A549 (cell line): ENCODE measurements around the gene RIMS4. TPM values are rescaled to one million over a fixed set of nuclear protein-coding genes. Genes with fewer than 3 reads are reported as not detected.
A peak's percentile ranks its signal among the peaks of the same experiment; 100 is the strongest.

Experiments
- ATAC-seq, 2 experiments: fragments of 200-7000 bp in 1 of 2; fragments of >200 bp in 1 of 2; cut with Nextera tagmentation in 1 of 2; cut with Tn5 transposase in 1 of 2; 3 replicates each; pipeline versions ENCODE4 v1.8.0 to v1.9.1; 2018 to 2020; ENCODE audit warnings: mild to moderate bottlenecking in 1 of 2, moderate library complexity in 1 of 2
- CTCF ChIA-PET: fragments of 300-600 bp; sonication (Branson Sonifier 250); formaldehyde crosslinking; extraction: SDS; loops from one replicate; lab custom pipeline; 2021; ENCODE audit warnings: antibody characterized with exemption, inconsistent platforms; lab: Yijun Ruan, JAX
- POLR2A ChIA-PET: fragments of 350-600 bp; formaldehyde crosslinking; extraction: SDS; loops from one replicate; lab custom pipeline; 2021; ENCODE audit warnings: antibody characterized with exemption, inconsistent platforms; lab: Yijun Ruan, JAX
- DNase-seq, 2 experiments: peaks; one replicate each; pipeline versions ENCODE4 v3.0.0 to v3.0.0-alpha.2; 2011 to 2016; ENCODE audit warnings: low read depth in 1 of 2, low spot score in 1 of 2
- FAIRE-seq: peaks from 2 replicates; lab custom pipeline; 2011; peaks lifted over from hg19 to GRCh38; lab: Jason Lieb, UNC
- H3K27ac ChIP-seq, 2 experiments: fragments of >200 bp; sonication (Bioruptor Twin); formaldehyde crosslinking; 3 replicates each; pipeline ENCODE4 v1.5.1; 2016 to 2017
- H3K4me1 ChIP-seq: fragments of >200 bp; sonication (Bioruptor Twin); formaldehyde crosslinking; 3 replicates; pipeline ENCODE4 v1.6.1; 2016
- H3K4me2 ChIP-seq: fragments of >200 bp; sonication (Bioruptor Twin); formaldehyde crosslinking; 3 replicates; pipeline ENCODE4 v1.6.1; 2016
- H3K4me3 ChIP-seq: fragments of >200 bp; sonication (Bioruptor Twin); formaldehyde crosslinking; 3 replicates; pipeline ENCODE4 v1.5.1; 2016
- H3K9me3 ChIP-seq: fragments of >200 bp; sonication (Bioruptor Twin); formaldehyde crosslinking; 3 replicates; pipeline ENCODE4 v1.6.1; 2016
- CEBPB ChIP-seq, 2 experiments: fragments of >200 bp in 1 of 2; sonication (Bioruptor Twin) in 1 of 2; formaldehyde crosslinking in 1 of 2; IDR thresholded peaks; 2 replicates each; pipeline ENCODE4 v1.6.1; 2012 to 2016
- CHD4 ChIP-seq: fragments of 200-600 bp; sonication (generic); IDR thresholded peaks from 2 replicates; pipeline ENCODE4 v1.6.1; 2016; ENCODE audit warnings: antibody characterized with exemption, mild to moderate bottlenecking, borderline replicate concordance
- ESRRA ChIP-seq: fragments of 150-350 bp; IDR thresholded peaks from 2 replicates; pipeline ENCODE4 v1.6.1; 2014; ENCODE audit warnings: mild to moderate bottlenecking, low read length, borderline replicate concordance
- FOSB ChIP-seq: fragments of 250-450 bp; sonication (Bioruptor Pico); IDR thresholded peaks from 2 replicates; pipeline ENCODE4 v1.5.0; 2020; ENCODE audit warnings: mild to moderate bottlenecking, moderate library complexity
- FOXS1 ChIP-seq: fragments of 250-450 bp; sonication (Bioruptor Pico); IDR thresholded peaks from 2 replicates; pipeline ENCODE4 v1.5.0; 2020; ENCODE audit warnings: mild to moderate bottlenecking, moderate library complexity
- GATA3 ChIP-seq: IDR thresholded peaks from 2 replicates; pipeline ENCODE4 v1.6.1; 2012; ENCODE audit warnings: borderline replicate concordance
- HOXB13 ChIP-seq: fragments of 250-450 bp; sonication (Bioruptor Pico); IDR thresholded peaks from 2 replicates; pipeline ENCODE4 v1.5.0; 2020; ENCODE audit warnings: low read depth, mild to moderate bottlenecking, moderate library complexity
- HOXB5 ChIP-seq: fragments of 250-450 bp; sonication (Bioruptor Pico); IDR thresholded peaks from 2 replicates; pipeline ENCODE4 v1.5.0; 2020; ENCODE audit warnings: mild to moderate bottlenecking, moderate library complexity
- JUN ChIP-seq, 2 experiments: fragments of >200 bp; sonication (Bioruptor Twin); formaldehyde crosslinking; IDR thresholded peaks; 2 replicates in 1 of 2; 3 replicates in 1 of 2; pipeline ENCODE4 v1.6.1; 2016 to 2017
- MAFK ChIP-seq: fragments of 450-650 bp; IDR thresholded peaks from 2 replicates; pipeline ENCODE4 v1.6.1; 2014; ENCODE audit not compliant: partially characterized antibody
- MAZ ChIP-seq: fragments of 150-350 bp; IDR thresholded peaks from 2 replicates; pipeline ENCODE4 v1.6.1; 2014; ENCODE audit warnings: antibody characterized with exemption, low read depth, low read length, borderline replicate concordance
- NPAS2 ChIP-seq: fragments of 250-450 bp; sonication (Bioruptor Pico); IDR thresholded peaks from 2 replicates; pipeline ENCODE4 v1.8.0; 2022; ENCODE audit warnings: mild to moderate bottlenecking, moderate library complexity, borderline replicate concordance
- NR3C1 ChIP-seq: fragments of >200 bp; sonication (Bioruptor Twin); formaldehyde crosslinking; IDR thresholded peaks from 3 replicates; pipeline ENCODE4 v1.6.1; 2017
- POLR2A ChIP-seq: IDR thresholded peaks from 2 replicates; pipeline ENCODE4 v1.6.1; 2012; ENCODE audit warnings: mild to moderate bottlenecking, low read length
- RARB ChIP-seq: fragments of 250-450 bp; sonication (Bioruptor Pico); IDR thresholded peaks from 2 replicates; pipeline ENCODE4 v1.8.0; 2021; ENCODE audit warnings: mild to moderate bottlenecking, moderate library complexity
- RCOR1 ChIP-seq: fragments of 150-350 bp; IDR thresholded peaks from 2 replicates; pipeline ENCODE4 v1.6.1; 2014; ENCODE audit warnings: antibody characterized with exemption, low read length, low read depth
- RFX5 ChIP-seq: fragments of 450-650 bp; IDR thresholded peaks from 2 replicates; pipeline ENCODE4 v1.7.1; 2014; ENCODE audit warnings: antibody characterized with exemption, mild to moderate bottlenecking, moderate library complexity
- SMC3 ChIP-seq: fragments of >200 bp; sonication (Bioruptor Twin); formaldehyde crosslinking; IDR thresholded peaks from 3 replicates; pipeline ENCODE4 v1.6.1; 2018; ENCODE audit warnings: inconsistent platforms
- TP53 ChIP-seq: fragments of 250-450 bp; sonication (Bioruptor Pico); IDR thresholded peaks from 2 replicates; pipeline ENCODE4 v1.5.0; 2021; ENCODE audit warnings: mild to moderate bottlenecking, moderate library complexity
- ZC3H11A ChIP-seq: fragments of 450-650 bp; IDR thresholded peaks from 2 replicates; pipeline ENCODE4 v1.6.1; 2014; ENCODE audit warnings: antibody characterized with exemption, mild to moderate bottlenecking
- ZNF302 ChIP-seq: fragments of 250-450 bp; sonication (Bioruptor Pico); IDR thresholded peaks from 2 replicates; pipeline ENCODE4 v1.9.0; 2021; ENCODE audit warnings: inconsistent platforms, mild to moderate bottlenecking, moderate library complexity
- ZSCAN20 ChIP-seq: fragments of 250-450 bp; sonication (Bioruptor Pico); IDR thresholded peaks from 2 replicates; pipeline ENCODE4 v1.8.0; 2022; ENCODE audit warnings: mild to moderate bottlenecking, moderate library complexity
- WGBS: methylation state at CpG from one replicate; pipeline ENCODE4 v1.1.6; 2017; ENCODE audit errors: missing lambda C conversion rate; 5-methylcytosine and 5-hydroxymethylcytosine counted together
- polyA plus RNA-seq, 4 experiments: library from polyadenylated mRNA; depleted of rRNA in 3 of 4; stranded (reverse); fragments of >200 nt; fragmentation: RNase III in 1 of 4; extraction: RNeasy Plus Mini Kit Qiagen cat#74134 plus additional on column Dnase treatment in 1 of 4; gene quantifications; 2 replicates in 3 of 4; 3 replicates in 1 of 4; pipeline ENCODE4 v1.2.3, GENCODE V29; 2011 to 2017
- TF ChIP-seq, protein P1 (sequence below): fragments of 450-650 bp; IDR thresholded peaks from 2 replicates; pipeline ENCODE4 v1.6.1; 2014; ENCODE audit warnings: antibody characterized with exemption
- TF ChIP-seq, protein P2 (sequence below): IDR thresholded peaks from 2 replicates; pipeline ENCODE4 v1.6.1; 2012; ENCODE audit warnings: low read depth, borderline replicate concordance
- TF ChIP-seq, protein P3 (sequence below): fragments of >200 bp; sonication (Bioruptor Twin); formaldehyde crosslinking; IDR thresholded peaks from 3 replicates; pipeline ENCODE4 v1.6.1; 2016

The RIMS4 gene
- polyA plus RNA-seq, 2 of the 4 experiments (the other 2 are of a cell fraction): 0.39 to 1.3 TPM

DNA sequence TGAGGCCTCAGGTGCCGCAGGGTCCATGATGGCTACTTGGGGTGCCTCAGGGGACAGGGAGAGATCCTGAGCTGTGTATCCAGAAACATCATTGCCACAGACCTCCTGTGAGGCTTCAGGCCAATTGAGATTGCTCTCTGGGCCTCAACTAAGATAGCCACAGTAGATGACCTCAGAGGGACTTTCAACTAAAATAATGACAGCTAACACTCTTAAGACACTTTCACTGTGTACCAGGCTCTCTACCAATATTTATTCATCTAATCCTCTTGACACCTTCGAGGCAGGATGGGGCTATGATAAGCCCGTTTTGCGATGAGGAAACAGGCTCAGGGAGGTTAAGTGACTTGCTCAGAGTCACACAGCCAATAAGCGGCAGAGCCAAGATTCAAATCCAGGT, 10.7 kb downstream of the RIMS4 start:
- TF ChIP-seq, protein P1, sequence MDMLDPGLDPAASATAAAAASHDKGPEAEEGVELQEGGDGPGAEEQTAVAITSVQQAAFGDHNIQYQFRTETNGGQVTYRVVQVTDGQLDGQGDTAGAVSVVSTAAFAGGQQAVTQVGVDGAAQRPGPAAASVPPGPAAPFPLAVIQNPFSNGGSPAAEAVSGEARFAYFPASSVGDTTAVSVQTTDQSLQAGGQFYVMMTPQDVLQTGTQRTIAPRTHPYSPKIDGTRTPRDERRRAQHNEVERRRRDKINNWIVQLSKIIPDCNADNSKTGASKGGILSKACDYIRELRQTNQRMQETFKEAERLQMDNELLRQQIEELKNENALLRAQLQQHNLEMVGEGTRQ: no peak
- TF ChIP-seq MAFK: no peak
- no peak for TF ChIP-seq SMC3
- no peak for TF ChIP-seq ESRRA
- no peak for TF ChIP-seq GATA3
- TF ChIP-seq CEBPB (IDR thresholded peaks at IDR 0.05): no peak
- TF ChIP-seq, protein P2, sequence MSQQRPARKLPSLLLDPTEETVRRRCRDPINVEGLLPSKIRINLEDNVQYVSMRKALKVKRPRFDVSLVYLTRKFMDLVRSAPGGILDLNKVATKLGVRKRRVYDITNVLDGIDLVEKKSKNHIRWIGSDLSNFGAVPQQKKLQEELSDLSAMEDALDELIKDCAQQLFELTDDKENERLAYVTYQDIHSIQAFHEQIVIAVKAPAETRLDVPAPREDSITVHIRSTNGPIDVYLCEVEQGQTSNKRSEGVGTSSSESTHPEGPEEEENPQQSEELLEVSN: no peak
- no peak for TF ChIP-seq POLR2A
- no peak for TF ChIP-seq ZSCAN20 (CRISPR knock-in tag)
- TF ChIP-seq TP53 (CRISPR knock-in tag): no peak
- TF ChIP-seq FOXS1 (CRISPR knock-in tag): no peak
- no peak for TF ChIP-seq RCOR1
- TF ChIP-seq NPAS2 (CRISPR knock-in tag): no peak
- DNase-seq: no peak
- no peak overlapping the region for H3K27ac ChIP-seq
- ChIA-PET CTCF (interaction anchor here (1.1 to 1.2 kb wide), 2 partner anchors 52 to 67 kb away, joined by 5 to 6 read pairs; no protein-coding TSS in a partner anchor), POLR2A (no interaction called here)
- H3K4me3 ChIP-seq: no peak overlapping the region
- FAIRE-seq: no peak
- H3K4me1 ChIP-seq: no peaks in the 10 kb centered on the region
- no peak overlapping the region for H3K4me2 ChIP-seq
- ATAC-seq: no peak
- H3K9me3 ChIP-seq: no peaks in the 10 kb centered on the region
- WGBS: 69% methylated on average over 5 of the region's 5 CpGs

DNA sequence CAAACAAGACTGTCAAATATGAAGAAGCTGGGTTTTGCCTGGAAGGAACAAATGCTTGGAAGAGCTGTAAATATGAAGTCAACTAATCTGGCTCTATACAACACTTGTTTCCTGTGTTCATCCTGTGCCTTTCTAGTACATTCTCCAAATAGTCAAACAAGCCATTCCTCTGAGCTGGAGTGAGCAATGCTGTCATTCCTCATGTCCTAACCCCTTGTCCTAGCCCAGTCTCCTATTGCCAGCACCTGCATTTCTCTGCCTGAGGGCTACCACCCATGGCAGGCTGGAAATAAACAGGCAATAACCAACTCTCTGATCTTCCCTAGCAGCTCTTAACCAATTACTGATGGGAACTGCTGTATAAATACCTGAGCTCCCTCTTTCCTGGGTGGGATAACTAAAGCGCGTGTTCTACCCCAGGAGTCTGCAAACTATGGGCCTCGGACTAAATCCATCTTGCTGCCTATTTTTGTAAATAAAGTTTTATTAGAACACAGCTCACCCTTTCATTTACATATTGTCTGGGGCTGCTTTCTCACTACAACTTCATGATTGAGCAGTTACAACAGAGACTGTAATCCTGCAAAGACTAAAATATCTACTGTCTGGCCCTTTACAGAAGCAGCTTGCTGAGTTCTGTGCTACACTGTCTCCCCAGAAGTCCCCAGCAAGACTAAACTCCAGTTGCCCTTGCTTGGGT, 13.4 kb downstream of the RIMS4 start:
- Histone ChIP-seq H3K4me3 (no peak overlapping the region), H3K4me1 (no peaks in the 10 kb centered on the region), H3K9me3 (no peaks in the 10 kb centered on the region), H3K4me2 (no peak overlapping the region), H3K27ac (no peak overlapping the region)
- POLR2A ChIA-PET: no interaction called here
- DNase-seq (no peak), FAIRE-seq (no peak), ATAC-seq (0 out of 6 replicates have a peak, but pooled peaks of 1 of the 2 experiments have one; percentile 23)
- TF ChIP-seq ZC3H11A (no peak), FOXS1 (CRISPR knock-in tag) (no peak), HOXB5 (CRISPR knock-in tag) (no peak), RFX5 (no peak), RCOR1 (no peak), ZNF302 (CRISPR knock-in tag) (no peak), JUN (IDR thresholded peaks at IDR 0.05) (no peak), FOSB (CRISPR knock-in tag) (no peak), MAZ (no peak), RARB (CRISPR knock-in tag) (no peak), NR3C1 (no peak), CHD4 (no peak), HOXB13 (CRISPR knock-in tag) (no peak), MAFK (no peak)
- TF ChIP-seq, protein P2: no peak
- TF ChIP-seq, protein P3, sequence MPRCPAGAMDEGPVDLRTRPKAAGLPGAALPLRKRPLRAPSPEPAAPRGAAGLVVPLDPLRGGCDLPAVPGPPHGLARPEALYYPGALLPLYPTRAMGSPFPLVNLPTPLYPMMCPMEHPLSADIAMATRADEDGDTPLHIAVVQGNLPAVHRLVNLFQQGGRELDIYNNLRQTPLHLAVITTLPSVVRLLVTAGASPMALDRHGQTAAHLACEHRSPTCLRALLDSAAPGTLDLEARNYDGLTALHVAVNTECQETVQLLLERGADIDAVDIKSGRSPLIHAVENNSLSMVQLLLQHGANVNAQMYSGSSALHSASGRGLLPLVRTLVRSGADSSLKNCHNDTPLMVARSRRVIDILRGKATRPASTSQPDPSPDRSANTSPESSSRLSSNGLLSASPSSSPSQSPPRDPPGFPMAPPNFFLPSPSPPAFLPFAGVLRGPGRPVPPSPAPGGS: no peak
- CTCF ChIA-PET: interaction anchor here (0.6 to 2.2 kb wide), 10 partner anchors 11 to 143 kb away, joined by 3 to 7 read pairs (median 4); no protein-coding TSS in a partner anchor
- WGBS: 79% methylated on average over 3 of the region's 3 CpGs
